Epithelial cell of proximal tubule (primary cell): Measurements from ENCODE around the gene NFE2L1. TPM values are rescaled to one million over a fixed set of nuclear protein-coding genes. Genes with fewer than 3 reads are reported as not detected.

Experiments
- DNase-seq: peaks from one replicate; pipeline ENCODE4 v3.0.0-alpha.2; 2011; ENCODE audit warnings: low read depth
- H3K4me3 ChIP-seq: 2 replicates; pipeline ENCODE4 v1.5.1; 2011; ENCODE audit warnings: low read depth, mild to moderate bottlenecking, low read length
- CTCF ChIP-seq: conservative IDR thresholded peaks from 2 replicates; pipeline ENCODE4 v1.5.1; 2012; ENCODE audit warnings: low read depth, mild to moderate bottlenecking, low read length
- total RNA-seq: library from RNA; depleted of rRNA; stranded (reverse); fragments of >200 nt; gene quantifications from 2 replicates; pipeline ENCODE4 v1.2.3, GENCODE V29; 2015

NFE2L1 gene
- total RNA-seq, 1 donor from 2014 or later: 69.1 TPM

- no peak for TF ChIP-seq CTCF
- H3K4me3 ChIP-seq: peak overlapping the region; percentile 19
- no peak for DNase-seq
Measured at GRCh38 chr17:48054238-48055185, 6.4 kb downstream of the NFE2L1 start.

- no peak for TF ChIP-seq CTCF
- no peak for DNase-seq
- H3K4me3 ChIP-seq: no peak overlapping the region
Measured at GRCh38 chr17:48055531-48056245, 7.5 kb downstream of the NFE2L1 start.

GRCh38 chr17:48056246-48056745 is 8.1 kb downstream of the NFE2L1 start:
- DNase-seq: no peak
- no peak for TF ChIP-seq CTCF
- H3K4me3 ChIP-seq: no peak overlapping the region

GRCh38 chr17:48056879-48057278 is 8.7 kb downstream of the NFE2L1 start:
- DNase-seq: no peak
- TF ChIP-seq CTCF: no peak
- H3K4me3 ChIP-seq: no peak overlapping the region

GRCh38 chr17:48057626-48058025 is 9.5 kb downstream of the NFE2L1 start:
- no peak overlapping the region for H3K4me3 ChIP-seq
- no peak for TF ChIP-seq CTCF
- no peak for DNase-seq

- no peak overlapping the region for H3K4me3 ChIP-seq
- no peak for TF ChIP-seq CTCF
- no peak for DNase-seq
Measured at GRCh38 chr17:48058393-48059124, 10.4 kb downstream of the NFE2L1 start.
